ENCODE measurements around the gene GRSF1. TPM values are rescaled to one million over a fixed set of nuclear protein-coding genes. Genes with fewer than 3 reads are reported as not detected.

Gene GRSF1
- polyA plus RNA-seq, 2 donors = 21.5 to 39.6 TPM

DNA sequence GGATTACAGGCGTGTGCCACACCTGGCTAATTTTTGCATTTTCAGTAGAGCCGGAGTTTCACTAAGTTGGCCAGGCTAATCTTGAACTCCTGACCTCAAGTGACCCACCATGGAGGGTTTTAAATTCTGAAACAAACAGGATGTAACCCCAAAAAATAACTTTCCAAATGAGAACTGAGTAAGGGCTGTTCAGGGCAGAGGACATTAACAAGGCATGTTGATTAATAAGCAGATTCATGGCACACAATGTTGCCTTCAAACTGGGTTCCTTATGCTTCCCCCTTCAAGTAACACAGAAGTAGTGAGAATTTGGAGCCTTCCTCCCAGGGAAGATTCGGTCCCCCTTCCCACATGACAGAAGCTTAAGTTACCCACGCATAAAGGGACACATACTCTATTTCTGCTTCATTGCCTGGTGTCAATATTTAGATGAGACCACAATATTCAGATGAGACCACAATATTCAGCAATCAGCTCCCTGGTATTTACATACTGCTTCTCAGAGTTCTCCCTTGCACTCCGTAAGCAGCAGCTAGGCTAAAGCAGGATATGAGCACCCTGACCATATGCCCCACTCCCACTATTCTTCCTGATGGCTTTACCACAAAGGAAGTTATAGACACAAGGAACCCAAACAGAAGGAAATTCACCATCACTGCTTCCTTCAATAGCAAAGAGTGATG lies 21.4 kb downstream of the GRSF1 start:
- no peaks in the 10 kb centered on the region for H3K27me3 ChIP-seq (ENCODE audit: control insufficient read depth in 1 of 2, insufficient read depth in 2 of 2, low read length in 2 of 2)
- H3K36me3 ChIP-seq (ENCODE audit: control insufficient read depth in 2 of 2, insufficient read depth in 2 of 2, low read length in 1 of 2) = peaks cover 0 to 6% of the 10 kb centered on the region in 2 donors
- 82 to 88% methylated on average over 5 of the region's 5 CpGs for WGBS, 2 donors

DNA sequence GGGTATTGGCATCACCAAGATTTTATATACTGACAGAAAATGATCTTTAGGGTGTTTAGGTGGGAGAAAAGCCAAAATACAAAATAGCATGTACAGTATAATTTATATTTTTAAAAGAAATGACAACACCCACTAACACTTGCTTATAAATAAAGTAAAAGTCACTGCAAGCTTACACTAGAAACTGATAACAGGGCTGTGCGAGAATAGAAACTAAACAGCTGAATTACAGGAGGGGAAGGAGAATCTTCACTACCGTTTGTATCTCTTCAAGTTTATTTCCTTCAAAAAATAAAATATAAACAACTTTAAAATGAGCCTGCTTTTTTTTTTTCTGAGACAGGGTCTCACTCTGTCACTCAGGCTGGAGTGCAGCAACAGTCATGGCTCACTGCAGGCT lies 22.8 kb downstream of the GRSF1 start:
- no peaks in the 10 kb centered on the region for H3K27me3 ChIP-seq (ENCODE audit: control insufficient read depth in 1 of 2, insufficient read depth in 2 of 2, low read length in 2 of 2)
- 44 to 48% methylated on average over 2 of the region's 2 CpGs for WGBS, 2 donors
- no peak overlapping the region for H3K27ac ChIP-seq (ENCODE audit: low read depth in 2 of 2, low read length in 1 of 2)
- no peak overlapping the region for H3K4me3 ChIP-seq (ENCODE audit: low read depth in 1 of 2, low read length in 2 of 2)
- H3K36me3 ChIP-seq (ENCODE audit: control insufficient read depth in 2 of 2, insufficient read depth in 2 of 2, low read length in 1 of 2) = peaks cover 0 to 6% of the 10 kb centered on the region in 2 donors
- no peaks in the 10 kb centered on the region for H3K4me1 ChIP-seq (ENCODE audit: control insufficient read depth in 2 of 2, insufficient read depth in 2 of 2, low read length in 1 of 2)
- no peaks in the 10 kb centered on the region for H3K9me3 ChIP-seq (ENCODE audit: control insufficient read depth in 2 of 2, insufficient read depth in 1 of 2, low read depth in 1 of 2, low read length in 1 of 2)

More for the DNA sequence above, 21.4 kb downstream of the GRSF1 start:
- Histone ChIP-seq H3K4me3 (ENCODE audit: low read depth in 1 of 2, low read length in 2 of 2) (no peak overlapping the region), H3K4me1 (ENCODE audit: control insufficient read depth in 2 of 2, insufficient read depth in 2 of 2, low read length in 1 of 2) (no peaks in the 10 kb centered on the region), H3K27ac (ENCODE audit: low read depth in 2 of 2, low read length in 1 of 2) (no peak overlapping the region), H3K9me3 (ENCODE audit: control insufficient read depth in 2 of 2, insufficient read depth in 1 of 2, low read depth in 1 of 2, low read length in 1 of 2) (no peaks in the 10 kb centered on the region)

- WGBS, 2 donors = 96 to 97% methylated on average over 1 of the region's 1 CpG
- Histone ChIP-seq H3K36me3 (ENCODE audit: control insufficient read depth in 2 of 2, insufficient read depth in 2 of 2, low read length in 1 of 2) (peaks cover 0 to 6% of the 10 kb centered on the region in 2 donors), H3K27ac (ENCODE audit: low read depth in 2 of 2, low read length in 1 of 2) (no peak overlapping the region), H3K9me3 (ENCODE audit: control insufficient read depth in 2 of 2, insufficient read depth in 1 of 2, low read depth in 1 of 2, low read length in 1 of 2) (no peaks in the 10 kb centered on the region), H3K27me3 (ENCODE audit: control insufficient read depth in 1 of 2, insufficient read depth in 2 of 2, low read length in 2 of 2) (no peaks in the 10 kb centered on the region), H3K4me1 (ENCODE audit: control insufficient read depth in 2 of 2, insufficient read depth in 2 of 2, low read length in 1 of 2) (no peaks in the 10 kb centered on the region), H3K4me3 (ENCODE audit: low read depth in 1 of 2, low read length in 2 of 2) (no peak overlapping the region)
Observed at GRCh38 chr4:70815370-70815769, 24.3 kb downstream of the GRSF1 start.

GRCh38 chr4:70808151-70808550 lies 31.5 kb downstream of the GRSF1 start:
- Histone ChIP-seq H3K36me3 (ENCODE audit: control insufficient read depth in 2 of 2, insufficient read depth in 2 of 2, low read length in 1 of 2) (peaks cover 0 to 2% of the 10 kb centered on the region in 2 donors), H3K4me3 (ENCODE audit: low read depth in 1 of 2, low read length in 2 of 2) (no peak overlapping the region), H3K27ac (ENCODE audit: low read depth in 2 of 2, low read length in 1 of 2) (no peak overlapping the region), H3K9me3 (ENCODE audit: control insufficient read depth in 2 of 2, insufficient read depth in 1 of 2, low read depth in 1 of 2, low read length in 1 of 2) (no peaks in the 10 kb centered on the region), H3K4me1 (ENCODE audit: control insufficient read depth in 2 of 2, insufficient read depth in 2 of 2, low read length in 1 of 2) (no peaks in the 10 kb centered on the region), H3K27me3 (ENCODE audit: control insufficient read depth in 1 of 2, insufficient read depth in 2 of 2, low read length in 2 of 2) (no peaks in the 10 kb centered on the region)
- 90 to 92% methylated on average over 1 of the region's 1 CpG for WGBS, 2 donors

- no peaks in the 10 kb centered on the region for H3K27me3 ChIP-seq (ENCODE audit: control insufficient read depth in 1 of 2, insufficient read depth in 2 of 2, low read length in 2 of 2)
- 83 to 87% methylated on average over 5 of the region's 5 CpGs for WGBS, 2 donors
- no peak overlapping the region for H3K4me3 ChIP-seq (ENCODE audit: low read depth in 1 of 2, low read length in 2 of 2)
- H3K9me3 ChIP-seq (ENCODE audit: control insufficient read depth in 2 of 2, insufficient read depth in 1 of 2, low read depth in 1 of 2, low read length in 1 of 2) = no peaks in the 10 kb centered on the region
- H3K4me1 ChIP-seq (ENCODE audit: control insufficient read depth in 2 of 2, insufficient read depth in 2 of 2, low read length in 1 of 2) = no peaks in the 10 kb centered on the region
- H3K27ac ChIP-seq (ENCODE audit: low read depth in 2 of 2, low read length in 1 of 2) = no peak overlapping the region
- H3K36me3 ChIP-seq (ENCODE audit: control insufficient read depth in 2 of 2, insufficient read depth in 2 of 2, low read length in 1 of 2) = peaks cover 0 to 8% of the 10 kb centered on the region in 2 donors
Observed at GRCh38 chr4:70802928-70803580, 36.6 kb downstream of the GRSF1 start.

DNA sequence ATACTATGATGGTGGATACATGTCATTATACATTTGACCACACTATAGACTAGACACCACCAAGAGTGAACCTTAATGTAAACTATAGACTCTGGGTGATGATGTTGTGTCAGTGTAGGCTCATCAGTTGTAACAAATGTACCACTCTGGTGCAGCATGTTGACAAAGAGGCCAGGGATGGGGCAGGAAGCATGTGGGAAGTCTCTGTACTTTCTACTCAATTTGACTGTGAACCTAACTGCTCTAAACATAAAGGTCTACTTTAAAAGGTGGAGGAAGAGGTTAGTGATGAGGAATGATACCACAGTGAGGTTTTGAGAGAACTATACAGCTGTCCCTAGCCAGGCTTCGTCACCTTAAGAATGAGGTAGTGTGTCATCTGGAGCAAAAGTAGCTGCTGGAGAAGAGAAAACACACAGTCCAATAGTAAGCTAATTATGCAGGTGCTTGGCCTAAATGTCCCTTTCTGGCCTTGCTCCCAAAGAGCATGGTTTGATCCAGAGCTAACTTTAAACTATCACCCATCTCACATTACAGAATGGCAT lies 38.4 kb downstream of the GRSF1 start:
- WGBS, 2 donors = 78 to 85% methylated on average over 1 of the region's 1 CpG
- H3K9me3 ChIP-seq (ENCODE audit: control insufficient read depth in 2 of 2, insufficient read depth in 1 of 2, low read depth in 1 of 2, low read length in 1 of 2) = no peaks in the 10 kb centered on the region
- no peaks in the 10 kb centered on the region for H3K4me1 ChIP-seq (ENCODE audit: control insufficient read depth in 2 of 2, insufficient read depth in 2 of 2, low read length in 1 of 2)
- no peak overlapping the region for H3K27ac ChIP-seq (ENCODE audit: low read depth in 2 of 2, low read length in 1 of 2)
- no peak overlapping the region for H3K4me3 ChIP-seq (ENCODE audit: low read depth in 1 of 2, low read length in 2 of 2)
- no peaks in the 10 kb centered on the region for H3K27me3 ChIP-seq (ENCODE audit: control insufficient read depth in 1 of 2, insufficient read depth in 2 of 2, low read length in 2 of 2)
- peaks cover 0 to 9% of the 10 kb centered on the region in 2 donors for H3K36me3 ChIP-seq (ENCODE audit: control insufficient read depth in 2 of 2, insufficient read depth in 2 of 2, low read length in 1 of 2)

DNA sequence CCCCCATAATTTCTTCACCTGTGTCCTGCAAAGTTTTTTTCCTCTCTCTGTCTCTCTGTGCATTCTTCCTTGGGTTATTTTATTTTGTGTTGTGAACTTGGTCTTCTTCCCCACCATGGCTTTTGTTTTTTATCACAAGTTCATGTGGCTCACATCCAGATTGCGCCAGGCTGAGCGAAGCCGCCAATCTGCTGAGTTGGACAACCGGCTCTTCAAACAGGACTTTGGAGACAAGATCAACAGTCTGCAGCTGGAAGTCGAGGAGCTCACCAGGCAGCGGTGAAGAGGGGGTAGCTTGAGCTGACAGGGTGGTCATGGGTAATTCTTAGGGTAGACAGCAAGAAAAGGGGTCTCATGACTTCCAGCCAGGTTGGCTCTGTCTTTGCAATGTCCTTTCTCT lies 46.1 kb downstream of the GRSF1 start:
- 90 to 96% methylated on average over 6 of the region's 6 CpGs for WGBS, 2 donors
- no peak overlapping the region for H3K27ac ChIP-seq (ENCODE audit: low read depth in 2 of 2, low read length in 1 of 2)
- no peaks in the 10 kb centered on the region for H3K4me1 ChIP-seq (ENCODE audit: control insufficient read depth in 2 of 2, insufficient read depth in 2 of 2, low read length in 1 of 2)
- H3K27me3 ChIP-seq (ENCODE audit: control insufficient read depth in 1 of 2, insufficient read depth in 2 of 2, low read length in 2 of 2) = no peaks in the 10 kb centered on the region
- peaks cover 0 to 18% of the 10 kb centered on the region in 2 donors for H3K36me3 ChIP-seq (ENCODE audit: control insufficient read depth in 2 of 2, insufficient read depth in 2 of 2, low read length in 1 of 2)
- no peaks in the 10 kb centered on the region for H3K9me3 ChIP-seq (ENCODE audit: control insufficient read depth in 2 of 2, insufficient read depth in 1 of 2, low read depth in 1 of 2, low read length in 1 of 2)
- no peak overlapping the region for H3K4me3 ChIP-seq (ENCODE audit: low read depth in 1 of 2, low read length in 2 of 2)

DNA sequence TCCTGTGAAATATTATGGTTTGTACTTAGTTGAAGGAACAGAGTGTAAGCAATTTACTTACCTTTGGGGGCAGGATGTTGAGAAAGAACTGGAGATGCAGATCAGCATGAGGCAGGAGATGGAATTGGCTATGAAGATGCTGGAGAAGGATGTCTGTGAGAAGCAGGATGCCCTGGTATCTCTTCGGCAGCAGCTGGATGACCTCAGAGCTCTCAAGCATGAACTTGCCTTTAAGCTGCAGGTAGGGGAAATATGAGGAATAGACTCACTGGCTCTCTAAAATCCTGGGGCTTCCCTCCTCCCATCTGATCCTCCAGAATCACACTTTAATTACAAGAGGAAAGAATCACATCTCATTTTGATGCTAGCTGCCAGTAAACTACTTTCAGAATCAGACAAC lies 51.0 kb downstream of the GRSF1 start:
- Histone ChIP-seq H3K4me1 (ENCODE audit: control insufficient read depth in 2 of 2, insufficient read depth in 2 of 2, low read length in 1 of 2) (no peaks in the 10 kb centered on the region), H3K4me3 (ENCODE audit: low read depth in 1 of 2, low read length in 2 of 2) (no peak overlapping the region), H3K36me3 (ENCODE audit: control insufficient read depth in 2 of 2, insufficient read depth in 2 of 2, low read length in 1 of 2) (peaks cover 0 to 7% of the 10 kb centered on the region in 2 donors), H3K27me3 (ENCODE audit: control insufficient read depth in 1 of 2, insufficient read depth in 2 of 2, low read length in 2 of 2) (no peaks in the 10 kb centered on the region), H3K9me3 (ENCODE audit: control insufficient read depth in 2 of 2, insufficient read depth in 1 of 2, low read depth in 1 of 2, low read length in 1 of 2) (no peaks in the 10 kb centered on the region), H3K27ac (ENCODE audit: low read depth in 2 of 2, low read length in 1 of 2) (no peak overlapping the region)
- WGBS, 2 donors = 75 to 88% methylated on average over 1 of the region's 1 CpG

DNA sequence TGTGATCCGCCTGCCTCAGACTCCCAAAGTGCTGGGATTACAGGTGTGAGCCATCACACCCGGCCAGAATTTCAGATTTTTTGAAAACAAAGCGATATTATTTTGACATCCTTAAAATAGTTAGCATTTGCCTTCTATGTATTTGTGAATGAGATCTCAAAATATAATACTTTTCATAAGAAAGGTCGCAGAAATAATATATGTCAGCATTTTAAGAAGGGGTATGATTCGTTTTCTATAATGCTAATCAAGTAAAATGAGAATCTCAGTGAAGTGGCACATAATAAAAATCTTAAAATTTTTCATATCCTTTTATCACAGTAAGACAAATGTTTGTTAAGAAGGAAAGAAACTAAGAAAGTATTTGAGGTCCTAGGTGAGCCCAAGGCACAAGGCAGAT lies 52.2 kb downstream of the GRSF1 start:
- 95 to 96% methylated on average over 5 of the region's 5 CpGs for WGBS, 2 donors
- H3K27ac ChIP-seq (ENCODE audit: low read depth in 2 of 2, low read length in 1 of 2) = no peak overlapping the region
- H3K4me3 ChIP-seq (ENCODE audit: low read depth in 1 of 2, low read length in 2 of 2) = no peak overlapping the region
- peaks cover 0 to 4% of the 10 kb centered on the region in 2 donors for H3K36me3 ChIP-seq (ENCODE audit: control insufficient read depth in 2 of 2, insufficient read depth in 2 of 2, low read length in 1 of 2)
- H3K9me3 ChIP-seq (ENCODE audit: control insufficient read depth in 2 of 2, insufficient read depth in 1 of 2, low read depth in 1 of 2, low read length in 1 of 2) = no peaks in the 10 kb centered on the region
- H3K4me1 ChIP-seq (ENCODE audit: control insufficient read depth in 2 of 2, insufficient read depth in 2 of 2, low read length in 1 of 2) = no peaks in the 10 kb centered on the region
- H3K27me3 ChIP-seq (ENCODE audit: control insufficient read depth in 1 of 2, insufficient read depth in 2 of 2, low read length in 2 of 2) = no peaks in the 10 kb centered on the region
